IMR-90 (cell line): Measurements from ENCODE around the gene ADCK1. TPM values are rescaled to one million over a fixed set of nuclear protein-coding genes. Genes with fewer than 3 reads are reported as not detected.

ENCODE experiments used
- ATAC-seq: fragments of 200-7000 bp; cut with Tn5 transposase; 2 replicates; pipeline ENCODE4 v1.9.1; 2020; ENCODE audit warnings: low read depth, mild to moderate bottlenecking, moderate library complexity
- BruUV-seq: library from RNA; stranded (reverse); fragments of 400-500 nt; replicated peaks from 2 replicates; lab custom pipeline; 2021; lab: Mats Ljungman, UMichigan
- CTCF ChIA-PET: fragments of 300-600 bp; formaldehyde crosslinking; extraction: SDS; loops from one replicate; lab custom pipeline; 2021; ENCODE audit warnings: antibody characterized with exemption; lab: Yijun Ruan, JAX
- POLR2A ChIA-PET: fragments of 300-600 bp; sonication (Branson Sonifier 250); formaldehyde crosslinking; loops from one replicate; lab custom pipeline; 2022; ENCODE audit warnings: antibody characterized with exemption; ENCODE audit not compliant: unreplicated experiment; lab: Charles Lee
- DNase-seq: peaks from one replicate; pipeline ENCODE4 v3.0.0; 2013
- H2AFZ ChIP-seq: replicated peaks from 2 replicates; pipeline ENCODE3; 2013; ENCODE audit warnings: low read length, mild to moderate bottlenecking; ENCODE audit not compliant: poor library complexity
- H2AK5ac ChIP-seq: 2 replicates; pipeline ENCODE4 v1.6.1; 2013; ENCODE audit warnings: low read depth, low read length, inconsistent platforms
- H2AK9ac ChIP-seq: replicated peaks from 2 replicates; pipeline ENCODE3; 2013; ENCODE audit warnings: mild to moderate bottlenecking, low read depth, low read length, moderate library complexity; ENCODE audit not compliant: poor library complexity
- H2BK120ac ChIP-seq: 2 replicates; pipeline ENCODE4 v1.6.1; 2013; ENCODE audit warnings: low read depth, low read length, inconsistent platforms
- H2BK15ac ChIP-seq: 3 replicates; pipeline ENCODE4 v1.6.1; 2013; ENCODE audit warnings: low read depth, low read length, inconsistent platforms
- H2BK20ac ChIP-seq: 2 replicates; pipeline ENCODE4 v1.6.1; 2013; ENCODE audit warnings: low read depth, mild to moderate bottlenecking, inconsistent platforms, low read length, moderate library complexity
- H2BK5ac ChIP-seq: 2 replicates; pipeline ENCODE4 v1.6.1; 2013; ENCODE audit warnings: mild to moderate bottlenecking, low read depth, low read length, inconsistent platforms; ENCODE audit not compliant: poor library complexity, severe bottlenecking
- H3K14ac ChIP-seq: replicated peaks from 2 replicates; pipeline ENCODE4 v1.6.1; 2013; ENCODE audit warnings: low read depth, low read length, inconsistent platforms
- H3K18ac ChIP-seq: 2 replicates; pipeline ENCODE4 v1.6.1; 2013; ENCODE audit warnings: low read depth, low read length, control low read depth
- H3K23ac ChIP-seq: 2 replicates; pipeline ENCODE4 v1.6.1; 2013; ENCODE audit warnings: low read depth, low read length, inconsistent platforms
- H3K27ac ChIP-seq: 2 replicates; pipeline ENCODE4 v1.5.1; 2013; ENCODE audit warnings: mild to moderate bottlenecking, control low read depth, low read length; ENCODE audit not compliant: insufficient read depth
- H3K27me3 ChIP-seq: 2 replicates; pipeline ENCODE4 v1.6.1; 2013; ENCODE audit warnings: low read length; ENCODE audit not compliant: control insufficient read depth, insufficient read depth
- H3K36me3 ChIP-seq: 2 replicates; pipeline ENCODE4 v1.6.1; 2013; ENCODE audit warnings: low read length, mixed read lengths; ENCODE audit not compliant: control insufficient read depth, insufficient read depth
- H3K4ac ChIP-seq: 2 replicates; pipeline ENCODE4 v1.6.1; 2013; ENCODE audit warnings: low read depth, low read length, inconsistent platforms
- H3K4me1 ChIP-seq: 2 replicates; pipeline ENCODE4 v1.6.1; 2013; ENCODE audit warnings: low read length, mixed read lengths; ENCODE audit not compliant: control insufficient read depth, insufficient read depth
- H3K4me2 ChIP-seq: 2 replicates; pipeline ENCODE4 v1.6.1; 2013; ENCODE audit warnings: low read depth, mild to moderate bottlenecking, control low read depth, low read length, moderate library complexity
- H3K4me3 ChIP-seq: 2 replicates; pipeline ENCODE4 v1.5.1; 2013; ENCODE audit warnings: low read depth, mild to moderate bottlenecking, control low read depth, low read length, moderate library complexity; ENCODE audit not compliant: insufficient read depth
- H3K56ac ChIP-seq: 2 replicates; pipeline ENCODE4 v1.6.1; 2013; ENCODE audit warnings: low read length, inconsistent platforms; ENCODE audit not compliant: insufficient read depth; ENCODE audit errors: extremely low read depth
- H3K79me1 ChIP-seq, 2 experiments: 2 replicates each; pipeline ENCODE4 v1.6.1; 2013; ENCODE audit warnings: low read length in 2 of 2, inconsistent platforms in 1 of 2, low read depth in 1 of 2
- H3K9ac ChIP-seq: 2 replicates; pipeline ENCODE4 v1.6.1; 2013; ENCODE audit warnings: low read depth, low read length, control low read depth
- H3K9me1 ChIP-seq: 2 replicates; pipeline ENCODE4 v1.6.1; 2013; ENCODE audit warnings: low read length, inconsistent platforms; ENCODE audit not compliant: insufficient read depth
- H3K9me3 ChIP-seq: 2 replicates; pipeline ENCODE4 v1.6.1; 2013; ENCODE audit warnings: low read length; ENCODE audit not compliant: control insufficient read depth, insufficient read depth
- H4K20me1 ChIP-seq: 2 replicates; pipeline ENCODE4 v1.6.1; 2013; ENCODE audit warnings: low read length, inconsistent platforms; ENCODE audit not compliant: insufficient read depth
- H4K5ac ChIP-seq: 2 replicates; pipeline ENCODE4 v1.6.1; 2013; ENCODE audit warnings: mild to moderate bottlenecking, low read depth, low read length, control low read depth
- H4K8ac ChIP-seq, 2 experiments: 2 replicates each; pipeline ENCODE4 v1.6.1; 2013; ENCODE audit warnings: low read depth in 2 of 2, low read length in 2 of 2, control low read depth in 1 of 2, inconsistent platforms in 1 of 2
- H4K91ac ChIP-seq: 2 replicates; pipeline ENCODE4 v1.6.1; 2013; ENCODE audit warnings: low read depth, low read length, inconsistent platforms; ENCODE audit not compliant: insufficient read depth
- BHLHE40 ChIP-seq: fragments of 150-350 bp; IDR thresholded peaks from 2 replicates; pipeline ENCODE4 v1.6.1; 2016; ENCODE audit warnings: mild to moderate bottlenecking, low read depth, low read length
- CEBPB ChIP-seq: IDR thresholded peaks from 2 replicates; pipeline ENCODE4 v1.6.1; 2012; ENCODE audit warnings: low read depth, low read length, improper control_type of control experiment
- CHD1 ChIP-seq: IDR thresholded peaks from 2 replicates; pipeline ENCODE4 v1.6.1; 2012; ENCODE audit warnings: low read depth, low read length, improper control_type of control experiment
- CTCF ChIP-seq: conservative IDR thresholded peaks from 2 replicates; pipeline ENCODE4 v1.5.1; 2012; ENCODE audit warnings: mild to moderate bottlenecking, low read depth, low read length, improper control_type of control experiment
- ELK1 ChIP-seq: fragments of 150-350 bp; IDR thresholded peaks from 2 replicates; pipeline ENCODE4 v1.6.1; 2016; ENCODE audit warnings: low read depth, mild to moderate bottlenecking, low read length, moderate library complexity, borderline replicate concordance
- FOS ChIP-seq: fragments of 150-350 bp; IDR thresholded peaks from 2 replicates; pipeline ENCODE4 v1.6.1; 2016; ENCODE audit warnings: low read depth, low read length
- MAFK ChIP-seq: IDR thresholded peaks from 2 replicates; pipeline ENCODE4 v1.6.1; 2012; ENCODE audit warnings: low read depth, low read length, improper control_type of control experiment
- MAZ ChIP-seq: IDR thresholded peaks from 2 replicates; pipeline ENCODE4 v1.6.1; 2012; ENCODE audit warnings: low read depth, mild to moderate bottlenecking, low read length, improper control_type of control experiment, moderate library complexity, borderline replicate concordance
- MXI1 ChIP-seq: IDR thresholded peaks from 2 replicates; pipeline ENCODE4 v1.6.1; 2012; ENCODE audit warnings: low read depth, mild to moderate bottlenecking, low read length, moderate library complexity, borderline replicate concordance
- NFE2L2 ChIP-seq: fragments of 150-350 bp; IDR thresholded peaks from 2 replicates; pipeline ENCODE4 v1.6.1; 2016; ENCODE audit warnings: low read depth, mild to moderate bottlenecking, low read length
- POLR2A ChIP-seq: IDR thresholded peaks from 2 replicates; pipeline ENCODE4 v1.6.1; 2012; ENCODE audit warnings: mild to moderate bottlenecking, low read depth, low read length
- RAD21 ChIP-seq: IDR thresholded peaks from 2 replicates; pipeline ENCODE4 v1.6.1; 2012; ENCODE audit warnings: low read length, improper control_type of control experiment
- RCOR1 ChIP-seq: IDR thresholded peaks from 2 replicates; pipeline ENCODE4 v1.6.1; 2012; ENCODE audit warnings: mild to moderate bottlenecking, low read length, improper control_type of control experiment; ENCODE audit not compliant: insufficient replicate concordance
- RFX5 ChIP-seq: IDR thresholded peaks from 2 replicates; pipeline ENCODE4 v1.8.0; 2012; ENCODE audit warnings: low read depth, mild to moderate bottlenecking, low read length, moderate library complexity
- SMC3 ChIP-seq: fragments of 150-350 bp; IDR thresholded peaks from 2 replicates; pipeline ENCODE4 v1.6.1; 2016; ENCODE audit warnings: low read depth, mild to moderate bottlenecking, antibody characterized with exemption, low read length, moderate library complexity
- USF2 ChIP-seq: fragments of 150-350 bp; IDR thresholded peaks from 2 replicates; pipeline ENCODE4 v1.6.1; 2017; ENCODE audit warnings: mild to moderate bottlenecking, antibody characterized with exemption, low read length, low read depth
- WGBS, 2 experiments: methylation state at CpG; one replicate each; pipeline versions ENCODE4 v1.1.5 to v1.1.7; 2013; ENCODE audit warnings: missing lambda C conversion rate in 2 of 2; ENCODE audit not compliant: insufficient read length in 1 of 2; ENCODE audit errors: extremely low coverage in 2 of 2; 5-methylcytosine and 5-hydroxymethylcytosine counted together
- dilution Hi-C: fragments of 300-500 bp; cut with HindIII; formaldehyde crosslinking; loops from one replicate; pipeline ENCODE4 v1.14.3; 2018; ENCODE audit warnings: low sequenced_read_pairs; ENCODE audit not compliant: unreplicated experiment
- in situ Hi-C: fragments of 300-500 bp; cut with MboI; formaldehyde crosslinking; loops from 3 replicates; pipeline ENCODE4 v1.14.3; 2019; ENCODE audit warnings: low sequenced_read_pairs, inconsistent platforms, mixed read lengths
- intact Hi-C: fragments of 100-400 bp; cut with micrococcal nuclease; formaldehyde crosslinking; loops from 2 replicates; pipeline ENCODE4 v1.10.0; 2022
- polyA plus RNA-seq, 3 experiments: library from polyadenylated mRNA; depleted of rRNA; stranded (reverse); fragments of >200 nt; gene quantifications; 2 replicates each; pipeline ENCODE4 v1.2.3, GENCODE V29; 2012; ENCODE audit warnings: low replicate concordance in 1 of 3
- total RNA-seq: library from RNA; depleted of rRNA; stranded (reverse); fragments of >200 nt; gene quantifications from 2 replicates; pipeline ENCODE4 v1.2.3, GENCODE V29; 2012

The ADCK1 gene
- total and polyA plus RNA-seq, 2 of the 4 experiments (the other 2 are of a cell fraction), result 1.6 to 4.6 TPM

DNA sequence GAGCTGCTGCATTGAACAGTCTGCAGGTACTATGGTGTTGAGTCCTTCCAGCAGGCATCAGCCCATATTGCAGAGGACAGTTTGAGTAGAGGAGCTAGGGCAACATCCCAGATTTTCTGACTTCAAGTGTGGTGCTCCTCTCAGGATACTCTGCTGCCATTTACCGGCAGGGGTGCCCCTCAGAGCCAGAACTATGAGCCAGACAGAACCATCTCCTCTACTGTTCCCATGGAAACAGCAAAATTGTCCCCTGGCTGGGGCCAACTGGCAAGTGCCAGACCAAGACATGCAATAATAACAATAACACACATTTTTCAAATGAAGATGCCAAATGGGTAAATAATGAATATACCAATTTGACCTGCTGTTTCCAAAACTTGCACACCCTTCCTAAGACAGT lies 102.9 kb downstream of the ADCK1 start:
- Histone ChIP-seq H2BK5ac (no peak overlapping the region), H2BK20ac (no peak overlapping the region), H2AK5ac (no peak overlapping the region), H2BK120ac (no peak overlapping the region), H3K9me3 (no peaks in the 10 kb centered on the region), H3K18ac (no peak overlapping the region), H3K14ac (no peak overlapping the region), H4K5ac (no peak overlapping the region), H4K20me1 (no peaks in the 10 kb centered on the region), H4K8ac (no peak overlapping the region), H4K91ac (no peak overlapping the region), H2AFZ (no peak overlapping the region), H2BK15ac (no peak overlapping the region), H3K27me3 (no peaks in the 10 kb centered on the region), H3K9ac (no peak overlapping the region), H3K79me1 (no peaks in the 10 kb centered on the region), H3K27ac (no peak overlapping the region), H3K23ac (no peak overlapping the region), H3K4ac (no peak overlapping the region), H3K56ac (no peak overlapping the region), H3K36me3 (no peaks in the 10 kb centered on the region), H3K9me1 (no peaks in the 10 kb centered on the region; the same call in 1 of the 2 replicates), H2AK9ac (no peak overlapping the region), H3K4me2 (no peak overlapping the region), H3K4me1 (no peaks in the 10 kb centered on the region), H3K4me3 (no peak overlapping the region)
- in situ Hi-C loops (no loop called here), intact Hi-C loops (no loop called here), dilution Hi-C loops (no loop called here)
- no TSS peak for BruUV-seq
- TF ChIP-seq CEBPB, result no peak
- TF ChIP-seq NFE2L2, result no peak
- no peak for TF ChIP-seq RAD21
- no peak for TF ChIP-seq RFX5
- no peak for TF ChIP-seq ELK1
- TF ChIP-seq SMC3, result no peak
- TF ChIP-seq FOS, result no peak
- no peak for TF ChIP-seq MXI1
- TF ChIP-seq CHD1, result no peak
- no peak for TF ChIP-seq MAFK
- TF ChIP-seq POLR2A, result no peak
- no peak for TF ChIP-seq RCOR1
- TF ChIP-seq MAZ, result no peak
- TF ChIP-seq USF2, result no peak
- TF ChIP-seq BHLHE40, result no peak
- no peak for TF ChIP-seq CTCF
- DNase-seq (no peak), ATAC-seq (no peak)
- POLR2A ChIA-PET, result no interaction called here
- CTCF ChIA-PET, result interaction anchor here (0.6 kb wide), 1 partner anchor 1092 kb away, joined by 3 read pairs; no protein-coding TSS in a partner anchor
- WGBS, 2 experiments, result no CpG with 5 or more reads among the region's 1 CpG
